Measurements from ENCODE around the gene ZFAND5.
A peak's percentile ranks its signal among the peaks of the same experiment; 100 is the strongest.

The ZFAND5 gene

GRCh38 chr9:72309364-72310133 lies 55.5 kb downstream of the ZFAND5 start:
- TF ChIP-seq, protein P1, sequence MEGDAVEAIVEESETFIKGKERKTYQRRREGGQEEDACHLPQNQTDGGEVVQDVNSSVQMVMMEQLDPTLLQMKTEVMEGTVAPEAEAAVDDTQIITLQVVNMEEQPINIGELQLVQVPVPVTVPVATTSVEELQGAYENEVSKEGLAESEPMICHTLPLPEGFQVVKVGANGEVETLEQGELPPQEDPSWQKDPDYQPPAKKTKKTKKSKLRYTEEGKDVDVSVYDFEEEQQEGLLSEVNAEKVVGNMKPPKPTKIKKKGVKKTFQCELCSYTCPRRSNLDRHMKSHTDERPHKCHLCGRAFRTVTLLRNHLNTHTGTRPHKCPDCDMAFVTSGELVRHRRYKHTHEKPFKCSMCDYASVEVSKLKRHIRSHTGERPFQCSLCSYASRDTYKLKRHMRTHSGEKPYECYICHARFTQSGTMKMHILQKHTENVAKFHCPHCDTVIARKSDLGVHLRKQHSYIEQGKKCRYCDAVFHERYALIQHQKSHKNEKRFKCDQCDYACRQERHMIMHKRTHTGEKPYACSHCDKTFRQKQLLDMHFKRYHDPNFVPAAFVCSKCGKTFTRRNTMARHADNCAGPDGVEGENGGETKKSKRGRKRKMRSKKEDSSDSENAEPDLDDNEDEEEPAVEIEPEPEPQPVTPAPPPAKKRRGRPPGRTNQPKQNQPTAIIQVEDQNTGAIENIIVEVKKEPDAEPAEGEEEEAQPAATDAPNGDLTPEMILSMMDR (IDR thresholded peaks at IDR 0.05; ENCODE audit: insufficient read depth, low read length, poor library complexity, severe bottlenecking) = no peak
- H3K27me3 ChIP-seq (replicated peaks; ENCODE audit: control insufficient read depth, insufficient read depth, low read length) = no peaks in the 10 kb centered on the region
- no peak for DNase-seq (ENCODE audit: extremely low read depth, insufficient read length)
- H3K4me3 ChIP-seq (replicated peaks; ENCODE audit: low read depth, low read length) = no peak overlapping the region
- no peaks in the 10 kb centered on the region for H3K36me3 ChIP-seq (ENCODE audit: control insufficient read depth, insufficient read depth, low read length)

DNA sequence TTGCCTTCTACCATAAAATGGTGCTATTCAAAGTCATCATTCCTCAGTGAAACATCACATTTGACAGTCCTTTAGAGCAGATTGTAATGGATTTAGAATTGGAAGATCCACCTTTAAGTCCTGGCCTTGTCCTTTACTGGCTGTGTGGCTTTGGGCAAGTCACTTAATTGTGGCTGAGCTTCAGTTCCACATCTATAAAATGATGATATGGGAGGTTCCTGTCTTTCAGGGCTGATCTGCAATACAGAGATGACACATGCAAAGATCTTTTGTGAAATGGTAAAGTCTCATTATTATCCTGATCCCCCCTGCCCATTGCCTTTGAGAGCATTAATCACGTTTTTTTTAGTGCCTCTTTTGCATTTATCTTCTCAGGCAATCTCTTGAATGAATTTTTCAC lies 58.2 kb downstream of the ZFAND5 start:
- Histone ChIP-seq H3K36me3 (ENCODE audit: control insufficient read depth, insufficient read depth, low read length) (no peaks in the 10 kb centered on the region), H3K27me3 (replicated peaks; ENCODE audit: control insufficient read depth, insufficient read depth, low read length) (no peaks in the 10 kb centered on the region), H3K4me3 (replicated peaks; ENCODE audit: low read depth, low read length) (no peak overlapping the region)
- TF ChIP-seq, protein P1 (IDR thresholded peaks at IDR 0.05; ENCODE audit: insufficient read depth, low read length, poor library complexity, severe bottlenecking) = no peak
- no peak for DNase-seq (ENCODE audit: extremely low read depth, insufficient read length)

DNA sequence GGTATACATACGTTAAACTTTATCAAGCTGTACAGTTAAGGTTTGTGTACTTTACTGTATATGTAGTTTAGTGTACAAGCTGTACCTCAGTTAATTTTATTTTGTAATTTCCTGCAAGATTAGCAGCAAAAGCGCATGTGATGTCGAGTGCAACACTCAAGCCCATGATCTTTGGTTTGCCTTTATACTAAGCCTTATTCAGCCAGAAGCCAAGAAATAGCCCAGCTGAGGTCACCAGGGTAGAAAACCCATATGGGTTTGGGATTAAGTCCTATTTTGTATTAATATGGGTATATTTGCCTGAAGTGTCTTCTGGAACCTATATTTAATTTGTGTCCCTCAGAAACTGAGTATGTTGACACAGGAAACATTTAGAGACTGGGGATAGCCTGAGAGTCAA lies 59.3 kb downstream of the ZFAND5 start:
- H3K27me3 ChIP-seq (replicated peaks; ENCODE audit: control insufficient read depth, insufficient read depth, low read length) = no peaks in the 10 kb centered on the region
- no peaks in the 10 kb centered on the region for H3K36me3 ChIP-seq (ENCODE audit: control insufficient read depth, insufficient read depth, low read length)
- DNase-seq (ENCODE audit: extremely low read depth, insufficient read length) = no peak
- no peak overlapping the region for H3K4me3 ChIP-seq (replicated peaks; ENCODE audit: low read depth, low read length)
- TF ChIP-seq, protein P1 (IDR thresholded peaks at IDR 0.05; ENCODE audit: insufficient read depth, low read length, poor library complexity, severe bottlenecking) = no peak

GRCh38 chr9:72305102-72305546 lies 59.9 kb downstream of the ZFAND5 start:
- Histone ChIP-seq H3K4me3 (replicated peaks; ENCODE audit: low read depth, low read length) (no peak overlapping the region), H3K36me3 (ENCODE audit: control insufficient read depth, insufficient read depth, low read length) (no peaks in the 10 kb centered on the region), H3K27me3 (replicated peaks; ENCODE audit: control insufficient read depth, insufficient read depth, low read length) (no peaks in the 10 kb centered on the region)
- TF ChIP-seq, protein P1 (IDR thresholded peaks at IDR 0.05; ENCODE audit: insufficient read depth, low read length, poor library complexity, severe bottlenecking) = no peak
- DNase-seq (ENCODE audit: extremely low read depth, insufficient read length) = peak; percentile 12

DNA sequence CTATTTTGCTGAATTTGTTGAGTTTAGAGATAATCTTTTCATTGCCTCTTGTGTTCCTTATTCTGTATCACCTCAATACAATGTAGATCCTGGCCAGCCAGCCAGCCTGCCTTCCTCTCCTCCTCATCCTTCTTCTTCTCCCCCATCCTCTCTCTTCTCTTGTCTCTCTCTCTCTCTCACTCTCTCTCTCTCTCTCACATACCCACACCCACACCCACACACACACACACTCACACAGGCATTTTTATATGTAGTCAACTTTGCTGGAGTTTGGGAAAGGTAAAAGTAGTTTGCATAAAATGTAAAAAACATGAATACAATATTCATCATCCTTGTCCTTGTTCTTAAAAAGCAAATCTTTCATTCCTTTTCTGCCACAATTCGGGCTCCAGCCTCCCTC lies 60.5 kb downstream of the ZFAND5 start:
- H3K27me3 ChIP-seq (replicated peaks; ENCODE audit: control insufficient read depth, insufficient read depth, low read length) = no peaks in the 10 kb centered on the region
- TF ChIP-seq, protein P1 (IDR thresholded peaks at IDR 0.05; ENCODE audit: insufficient read depth, low read length, poor library complexity, severe bottlenecking) = no peak
- no peak overlapping the region for H3K4me3 ChIP-seq (replicated peaks; ENCODE audit: low read depth, low read length)
- H3K36me3 ChIP-seq (ENCODE audit: control insufficient read depth, insufficient read depth, low read length) = no peaks in the 10 kb centered on the region
- no peak for DNase-seq (ENCODE audit: extremely low read depth, insufficient read length)

Data from GM06990 (cell line).